Endothelial cell (in vitro differentiated cells): ENCODE data around the gene FMNL3. TPM values are rescaled to one million over a fixed set of nuclear protein-coding genes. Genes with fewer than 3 reads are reported as not detected.
"Not testable (repeated sequence)": the region's sequence is repeated elsewhere in the genome, so short reads cannot be mapped to it uniquely, and the experiment has no call there.

Experiments
- DNase-seq: peaks from one replicate; pipeline ENCODE4 v3.0.0; 2021; ENCODE audit warnings: low spot score
- H3K27ac Mint-ChIP-seq: one replicate; pipeline ENCODE4 v1.8.0; 2021; ENCODE audit warnings: mixed read lengths, inconsistent platforms; ENCODE audit not compliant: unreplicated experiment
- H3K27me3 Mint-ChIP-seq: one replicate; pipeline ENCODE4 v1.8.0; 2021; ENCODE audit warnings: mild to moderate bottlenecking, moderate library complexity, mixed read lengths, inconsistent platforms; ENCODE audit not compliant: unreplicated experiment
- H3K36me3 Mint-ChIP-seq: one replicate; pipeline ENCODE4 v1.8.0; 2021; ENCODE audit warnings: mild to moderate bottlenecking, low read depth, mixed read lengths, inconsistent platforms; ENCODE audit not compliant: unreplicated experiment
- H3K4me1 Mint-ChIP-seq: one replicate; pipeline ENCODE4 v1.8.0; 2021; ENCODE audit warnings: mild to moderate bottlenecking, mixed read lengths, inconsistent platforms; ENCODE audit not compliant: unreplicated experiment
- H3K4me3 Mint-ChIP-seq: one replicate; pipeline ENCODE4 v1.8.0; 2021; ENCODE audit warnings: mild to moderate bottlenecking, mixed read lengths, inconsistent platforms; ENCODE audit not compliant: unreplicated experiment
- H3K9me3 Mint-ChIP-seq: one replicate; pipeline ENCODE4 v1.8.0; 2021; ENCODE audit warnings: mixed read lengths, inconsistent platforms; ENCODE audit not compliant: unreplicated experiment
- total RNA-seq: library from RNA; stranded (reverse); fragmentation: NEBNext Ultra II Directional; extraction: Animal tissue kit (Norgen Biotek cat#: 25700); gene quantifications from one replicate; pipeline ENCODE4 v1.2.1, GENCODE V29; 2021; ENCODE audit not compliant: unreplicated experiment
- TF ChIP-seq, protein P1 (sequence below): fragments of 200-600 bp; sonication (generic); IDR thresholded peaks from one replicate; pipeline ENCODE4 v1.5.0; 2021; ENCODE audit warnings: antibody characterized with exemption; ENCODE audit not compliant: unreplicated experiment

Gene FMNL3
- total RNA-seq, 1 donor from 2014 or later = 194 TPM

DNA sequence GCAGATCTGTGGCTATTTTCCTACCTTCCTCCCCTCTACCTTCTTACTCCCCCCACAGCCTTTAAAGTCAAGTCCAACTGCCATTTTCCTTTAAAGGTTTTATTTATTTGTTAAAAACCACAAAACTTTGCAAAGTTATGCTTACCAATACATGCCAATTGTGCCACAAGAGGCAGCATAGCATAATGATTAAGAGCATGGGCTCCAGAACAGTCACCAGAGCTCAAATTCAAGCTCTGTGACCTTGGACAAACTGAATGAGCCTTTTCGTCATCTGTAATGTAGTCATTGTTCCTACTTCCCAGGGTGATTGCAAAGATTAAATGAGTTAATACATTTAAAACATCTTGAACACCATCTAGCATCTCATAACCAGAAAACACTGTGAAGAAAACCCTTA, 13.0 kb upstream of the FMNL3 start:
- Mint-ChIP-seq H3K27me3 (peaks cover 1% of the 10 kb centered on the region), H3K9me3 (no peaks in the 10 kb centered on the region), H3K27ac (no peak overlapping the region), H3K36me3 (peaks cover 14% of the 10 kb centered on the region), H3K4me1 (no peaks in the 10 kb centered on the region), H3K4me3 (no peak overlapping the region)
- TF ChIP-seq, protein P1, sequence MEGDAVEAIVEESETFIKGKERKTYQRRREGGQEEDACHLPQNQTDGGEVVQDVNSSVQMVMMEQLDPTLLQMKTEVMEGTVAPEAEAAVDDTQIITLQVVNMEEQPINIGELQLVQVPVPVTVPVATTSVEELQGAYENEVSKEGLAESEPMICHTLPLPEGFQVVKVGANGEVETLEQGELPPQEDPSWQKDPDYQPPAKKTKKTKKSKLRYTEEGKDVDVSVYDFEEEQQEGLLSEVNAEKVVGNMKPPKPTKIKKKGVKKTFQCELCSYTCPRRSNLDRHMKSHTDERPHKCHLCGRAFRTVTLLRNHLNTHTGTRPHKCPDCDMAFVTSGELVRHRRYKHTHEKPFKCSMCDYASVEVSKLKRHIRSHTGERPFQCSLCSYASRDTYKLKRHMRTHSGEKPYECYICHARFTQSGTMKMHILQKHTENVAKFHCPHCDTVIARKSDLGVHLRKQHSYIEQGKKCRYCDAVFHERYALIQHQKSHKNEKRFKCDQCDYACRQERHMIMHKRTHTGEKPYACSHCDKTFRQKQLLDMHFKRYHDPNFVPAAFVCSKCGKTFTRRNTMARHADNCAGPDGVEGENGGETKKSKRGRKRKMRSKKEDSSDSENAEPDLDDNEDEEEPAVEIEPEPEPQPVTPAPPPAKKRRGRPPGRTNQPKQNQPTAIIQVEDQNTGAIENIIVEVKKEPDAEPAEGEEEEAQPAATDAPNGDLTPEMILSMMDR = no peak
- no peak for DNase-seq

DNA sequence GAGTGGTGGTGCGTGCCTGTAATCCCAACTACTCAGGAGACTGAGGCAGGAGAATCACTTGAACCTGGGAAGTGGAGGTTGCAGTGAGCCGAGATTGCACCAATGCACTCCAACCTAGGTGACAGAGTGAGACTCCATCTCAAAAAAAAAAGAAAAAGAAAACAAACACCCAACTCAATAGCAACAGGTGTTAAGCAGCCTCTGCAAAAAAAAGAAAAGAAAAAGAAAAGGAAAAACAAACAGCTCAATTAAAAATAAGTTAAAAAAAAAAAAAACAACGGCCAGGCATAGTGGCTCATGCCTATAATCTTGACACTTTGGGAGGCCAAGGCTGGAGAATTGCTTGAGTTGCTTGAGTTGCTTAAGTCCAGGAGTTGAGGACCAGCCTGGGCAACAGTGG, 10.6 kb upstream of the FMNL3 start:
- H3K4me1 Mint-ChIP-seq, DNase-seq, H3K4me3 Mint-ChIP-seq, H3K27ac Mint-ChIP-seq, H3K9me3 Mint-ChIP-seq, H3K27me3 Mint-ChIP-seq: not testable (repeated sequence)
- peaks cover 19% of the 10 kb centered on the region for H3K36me3 Mint-ChIP-seq

DNA sequence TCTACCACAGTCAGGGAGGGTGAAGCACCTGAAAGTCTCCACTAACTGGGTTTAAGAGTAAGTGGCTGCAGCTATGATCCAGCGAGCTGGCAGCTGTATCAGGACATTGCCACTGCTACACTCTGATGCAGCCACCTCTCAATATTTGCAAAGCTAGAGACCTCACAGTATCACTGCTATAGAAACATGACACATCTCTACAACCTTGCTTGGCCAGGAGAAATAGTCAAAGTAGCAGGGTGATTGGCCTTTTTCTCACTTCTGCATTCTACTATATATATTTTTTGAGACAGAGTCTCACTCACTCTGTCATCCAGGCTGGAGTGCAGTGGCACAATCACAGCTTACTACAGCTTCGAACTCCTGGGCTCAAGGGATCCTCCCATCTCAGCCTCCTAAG, 9.3 kb upstream of the FMNL3 start:
- TF ChIP-seq, protein P1 = no peak
- Mint-ChIP-seq H3K36me3 (peaks cover 15% of the 10 kb centered on the region), H3K27ac (no peak overlapping the region), H3K9me3 (no peaks in the 10 kb centered on the region), H3K27me3 (peaks cover 3% of the 10 kb centered on the region), H3K4me3 (no peak overlapping the region), H3K4me1 (no peaks in the 10 kb centered on the region)
- no peak for DNase-seq

DNA sequence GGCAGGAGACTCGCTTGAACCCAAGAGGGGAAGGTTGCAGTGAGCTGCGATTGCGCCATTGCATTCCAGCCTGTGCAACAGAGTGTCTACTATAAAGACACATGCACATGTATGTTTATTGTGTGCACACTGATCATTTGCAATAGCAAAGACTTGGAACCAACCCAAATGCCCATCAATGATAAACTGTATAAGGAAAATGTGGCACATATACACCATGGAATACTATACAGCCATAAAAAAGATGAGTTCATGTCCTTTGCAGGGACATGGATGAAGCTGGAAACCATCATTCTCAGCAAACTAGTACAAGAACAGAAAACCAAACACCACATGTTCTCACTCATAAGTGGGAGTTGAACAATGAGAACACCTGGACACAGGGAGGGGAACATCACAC, 6.7 kb upstream of the FMNL3 start:
- H3K9me3 Mint-ChIP-seq, H3K27ac Mint-ChIP-seq, H3K4me1 Mint-ChIP-seq, H3K27me3 Mint-ChIP-seq, H3K4me3 Mint-ChIP-seq, DNase-seq: not testable (repeated sequence)
- peaks cover 10% of the 10 kb centered on the region for H3K36me3 Mint-ChIP-seq

DNA sequence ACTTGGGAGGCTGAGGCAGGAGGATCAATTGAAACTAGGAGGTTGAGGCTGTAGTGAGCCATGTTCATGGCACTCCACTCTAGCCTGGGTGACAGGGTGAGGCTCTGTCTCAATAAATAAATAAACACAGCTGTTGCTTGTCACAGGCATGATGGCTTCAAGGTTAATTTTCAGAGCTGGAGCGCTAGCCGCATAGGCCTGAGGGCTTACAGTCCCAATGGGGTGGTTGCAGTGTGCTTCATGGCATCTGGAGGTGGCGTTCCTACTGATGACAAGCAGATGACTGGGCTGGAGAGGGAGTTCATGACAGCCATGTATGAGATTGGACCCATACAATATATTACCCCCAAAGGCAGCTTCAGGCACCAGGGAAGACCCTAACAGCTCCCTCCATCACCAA, 1.6 kb upstream of the FMNL3 start:
- TF ChIP-seq, protein P1 = no peak
- Mint-ChIP-seq H3K4me1 (peaks cover 29% of the 10 kb centered on the region), H3K27me3 (peaks cover 10% of the 10 kb centered on the region), H3K9me3 (no peaks in the 10 kb centered on the region), H3K36me3 (peaks cover 14% of the 10 kb centered on the region), H3K4me3 (no peak overlapping the region), H3K27ac (no peak overlapping the region)
- DNase-seq = no peak

DNA sequence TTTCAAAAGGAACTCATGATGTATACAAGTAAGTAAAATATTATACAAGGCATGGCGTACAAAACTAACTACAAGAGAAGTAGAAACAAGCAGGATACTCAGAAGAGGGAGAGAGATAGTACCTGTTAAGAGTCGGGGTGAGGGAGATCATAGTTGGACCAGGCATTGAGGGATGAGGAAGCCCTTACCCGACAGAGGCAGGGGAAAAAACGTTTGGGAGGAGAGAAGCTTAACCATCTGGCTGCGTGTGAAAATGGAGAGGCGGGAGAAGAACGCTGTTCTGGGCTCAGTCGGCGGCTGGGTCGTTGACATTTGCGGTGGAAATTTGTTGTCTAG, 575 bp upstream of the FMNL3 start:
- peak overlapping the region; percentile 89 for H3K4me3 Mint-ChIP-seq
- H3K27me3 Mint-ChIP-seq = peaks cover 10% of the 10 kb centered on the region
- peak overlapping the region; percentile 79 for H3K27ac Mint-ChIP-seq
- H3K9me3 Mint-ChIP-seq = no peaks in the 10 kb centered on the region
- H3K4me1 Mint-ChIP-seq = peaks cover 40% of the 10 kb centered on the region
- TF ChIP-seq, protein P1 = peak; percentile 15
- peaks cover 10% of the 10 kb centered on the region for H3K36me3 Mint-ChIP-seq
- no peak for DNase-seq
